ENCODE measurements around the gene KL.

The KL gene

DNA sequence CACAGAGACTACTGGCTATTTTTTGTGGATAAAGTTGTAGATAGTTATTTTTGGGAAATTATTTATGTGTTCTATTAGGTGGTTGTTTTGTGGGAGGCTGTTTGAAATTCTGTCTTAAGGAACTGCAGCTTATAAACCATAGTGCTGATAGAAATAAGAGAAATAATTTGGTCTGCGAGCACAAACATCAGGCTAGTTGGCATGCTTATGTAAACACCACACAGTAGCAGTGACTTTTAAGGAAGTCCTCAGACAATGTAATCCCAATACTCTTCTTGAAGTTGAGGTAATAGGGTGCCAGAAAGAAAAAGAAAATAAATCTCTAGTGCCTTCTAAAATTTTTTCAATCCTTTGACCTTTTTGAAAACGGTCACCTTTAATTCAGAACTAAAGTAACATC lies 23.9 kb downstream of the KL start:
- no peak for DNase-seq

DNA sequence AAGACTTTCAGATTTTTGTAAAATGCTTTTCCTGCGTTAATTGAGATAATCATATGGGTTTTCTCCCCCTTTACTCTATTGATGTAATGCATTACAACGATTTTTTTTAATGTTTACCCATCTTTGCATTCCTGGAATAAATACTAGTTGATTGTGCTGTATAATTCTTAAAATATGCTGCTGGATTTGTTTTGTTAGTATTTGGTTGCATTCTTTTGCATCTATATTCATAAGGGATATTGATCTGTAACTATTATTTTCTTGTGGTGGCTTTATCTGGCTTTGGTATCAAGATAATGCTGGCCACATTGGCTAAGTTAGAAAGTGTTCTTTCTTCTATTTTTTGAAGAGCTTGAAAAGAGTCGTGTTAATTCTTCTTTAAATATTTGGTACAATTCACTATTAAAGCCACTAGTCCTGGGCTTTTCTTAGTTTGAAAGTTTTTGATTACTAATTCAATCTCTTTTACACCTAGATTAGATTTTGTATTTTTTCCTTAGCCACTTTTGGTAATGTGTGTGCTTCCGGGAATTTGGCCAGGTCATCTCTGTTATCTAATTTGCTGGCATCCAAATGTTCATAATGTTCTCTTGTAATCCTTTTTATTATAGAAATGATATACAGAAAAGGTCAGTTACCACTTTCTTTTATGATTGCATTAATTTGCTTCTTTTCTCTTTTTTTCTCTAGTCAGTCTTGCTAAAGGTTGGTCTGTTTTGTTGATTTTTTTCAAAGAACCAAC lies 29.8 kb downstream of the KL start:
- no peak for DNase-seq

DNA sequence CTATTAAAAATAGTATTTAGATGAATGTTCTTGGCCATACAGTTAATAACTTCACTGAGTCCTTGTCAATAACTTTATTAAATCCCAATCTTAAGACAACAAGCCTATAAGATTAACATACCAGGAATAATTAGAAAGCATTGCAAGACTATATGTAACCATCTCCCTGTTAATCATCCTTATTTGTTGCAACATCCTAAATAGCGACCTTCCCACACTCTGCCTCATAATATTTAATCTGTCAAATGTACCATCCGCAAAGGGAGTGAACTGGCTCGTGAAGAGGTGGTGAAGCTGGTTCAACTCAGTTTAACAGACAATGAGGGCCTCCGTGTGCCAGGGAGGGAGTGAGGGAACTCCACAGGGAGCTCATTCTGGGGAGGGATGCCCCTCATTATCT lies 33.9 kb downstream of the KL start:
- no peak for DNase-seq

DNA sequence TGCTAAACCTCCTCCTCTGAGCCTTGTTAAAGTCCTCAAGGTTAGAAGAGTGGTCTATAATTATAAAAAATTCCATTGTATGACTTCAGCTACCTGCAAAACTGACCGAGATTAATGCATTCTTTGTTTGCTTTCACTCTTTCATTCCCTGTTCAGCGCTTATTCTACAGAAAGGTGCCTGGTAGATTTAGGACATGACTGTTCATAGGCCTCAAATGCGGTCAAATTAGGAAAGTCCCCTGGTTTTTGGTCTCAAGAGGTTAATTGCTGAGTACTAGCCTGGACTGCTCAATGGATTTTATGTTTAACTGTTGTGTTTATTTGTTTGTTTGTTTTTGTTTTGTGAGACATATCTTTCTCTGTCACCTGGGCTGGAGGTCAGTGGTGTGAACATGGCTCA lies 35.4 kb downstream of the KL start:
- DNase-seq, result no peak

DNA sequence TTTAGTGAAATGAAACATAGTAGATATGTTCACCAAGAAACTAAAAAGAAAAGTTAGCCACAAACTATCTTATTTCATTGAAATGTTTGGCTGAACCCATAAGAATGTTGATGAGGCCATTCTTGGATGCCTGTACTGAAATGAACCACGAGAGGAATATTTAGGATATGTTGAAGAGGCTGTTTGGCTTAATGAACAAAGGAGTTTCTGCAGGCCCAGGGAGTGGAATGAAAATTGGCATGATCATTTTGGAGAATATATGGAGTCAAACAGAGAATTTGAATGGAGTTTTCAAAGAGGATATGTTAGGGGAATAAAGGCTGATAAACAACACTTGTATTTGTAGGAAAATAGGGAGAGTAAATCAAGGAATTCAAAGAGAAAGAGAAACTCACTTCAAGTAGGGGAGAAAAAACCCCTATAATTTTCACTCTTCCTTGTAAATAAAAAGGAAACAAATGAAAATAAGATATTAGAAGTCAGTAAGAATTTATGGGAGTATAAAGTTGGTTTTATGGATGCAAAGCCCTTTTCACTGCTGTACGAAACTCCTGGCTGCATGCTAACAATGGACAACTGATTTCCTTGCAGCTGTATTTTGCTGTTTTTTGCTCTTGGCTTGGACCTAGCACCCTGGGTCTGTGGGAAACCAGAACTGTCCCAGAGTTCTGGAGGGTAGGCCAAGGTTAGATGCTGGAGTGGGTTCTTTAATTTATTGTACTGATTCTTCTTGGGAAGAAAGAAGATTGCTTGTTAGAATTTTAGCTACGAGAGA lies 36.5 kb downstream of the KL start:
- DNase-seq, result no peak

DNA sequence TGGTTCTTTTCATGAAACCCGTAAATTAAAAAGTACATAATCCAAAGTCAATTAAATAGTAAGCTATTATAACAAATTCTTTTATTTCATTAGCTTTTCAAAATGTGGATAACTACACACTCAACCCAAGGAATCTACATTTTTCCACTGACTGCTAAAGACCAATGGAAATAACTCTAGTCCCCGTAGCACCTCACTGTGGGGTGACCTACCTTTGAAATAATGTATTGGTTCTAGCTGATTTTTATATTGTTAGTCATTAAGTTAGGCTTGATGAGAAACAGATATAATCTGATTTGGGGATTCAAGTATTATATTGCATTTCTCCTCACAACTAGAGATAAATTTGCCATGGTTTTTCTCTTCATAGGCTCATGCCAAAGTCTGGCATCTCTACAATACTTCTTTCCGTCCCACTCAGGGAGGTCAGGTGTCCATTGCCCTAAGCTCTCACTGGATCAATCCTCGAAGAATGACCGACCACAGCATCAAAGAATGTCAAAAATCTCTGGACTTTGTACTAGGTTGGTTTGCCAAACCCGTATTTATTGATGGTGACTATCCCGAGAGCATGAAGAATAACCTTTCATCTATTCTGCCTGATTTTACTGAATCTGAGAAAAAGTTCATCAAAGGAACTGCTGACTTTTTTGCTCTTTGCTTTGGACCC lies 37.3 kb downstream of the KL start:
- peak; percentile 43 for DNase-seq

DNA sequence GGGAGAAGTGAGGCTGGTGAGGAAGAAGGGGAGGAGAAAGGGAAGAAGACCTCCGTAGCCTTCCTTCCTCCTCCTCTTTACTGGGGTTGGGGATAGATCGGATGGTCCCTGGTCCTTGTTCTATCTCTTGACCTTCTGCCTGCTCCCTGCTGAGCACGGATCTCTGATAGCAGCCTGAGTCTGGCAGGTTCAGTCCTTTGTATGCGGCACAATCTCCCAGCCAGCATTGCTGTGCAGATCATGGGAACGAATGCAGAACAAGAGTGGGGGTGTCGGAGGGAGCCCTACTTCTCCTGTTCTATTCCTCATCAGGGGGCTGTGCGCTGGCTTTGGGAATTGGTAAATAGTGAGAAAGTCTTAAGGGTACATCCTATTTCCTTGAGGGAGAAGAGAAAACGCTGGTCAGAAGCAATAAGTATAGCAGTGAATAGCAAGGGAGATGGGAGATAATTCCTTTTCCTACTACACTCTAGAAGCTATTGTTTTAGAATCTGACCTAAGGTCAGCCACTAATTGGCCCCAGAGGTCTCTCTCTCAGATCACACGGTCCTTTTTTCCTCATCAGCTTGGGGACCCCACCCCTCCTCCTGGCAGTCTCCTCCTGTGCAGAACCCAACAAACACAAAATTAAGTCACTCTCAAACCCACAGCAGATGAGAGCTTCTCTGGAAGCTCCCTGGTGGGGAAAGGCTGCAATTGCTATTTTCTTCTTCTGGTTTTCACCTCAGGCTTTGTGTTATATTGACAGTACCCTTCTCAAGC lies 41.0 kb downstream of the KL start:
- peak; percentile 27 for DNase-seq

DNA sequence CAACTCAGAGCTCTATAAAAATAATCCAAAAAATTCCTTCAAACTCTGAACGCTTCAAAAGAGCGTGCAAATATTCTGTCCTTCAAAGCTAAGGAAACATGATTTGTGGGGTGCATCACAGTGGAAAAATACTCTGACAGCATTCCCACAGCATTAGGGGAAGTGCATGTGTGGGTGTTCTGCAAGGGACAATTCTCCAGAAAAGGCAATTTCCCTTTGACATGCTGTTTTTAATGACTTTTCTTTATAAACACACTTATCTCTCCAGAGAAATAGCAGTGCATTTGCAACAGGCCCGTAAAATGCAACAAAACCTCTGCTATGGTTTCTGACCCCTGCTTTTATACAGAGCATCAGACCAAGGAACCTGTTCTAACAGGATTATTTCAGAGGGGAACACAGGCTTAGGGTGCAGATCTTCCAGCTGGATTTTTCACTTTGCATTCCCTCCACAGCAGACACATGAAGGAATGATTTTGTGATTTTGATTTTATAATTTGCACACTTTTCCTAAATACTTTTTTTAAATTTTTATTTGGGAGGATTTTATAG lies 42.6 kb downstream of the KL start:
- DNase-seq, result no peak

DNA sequence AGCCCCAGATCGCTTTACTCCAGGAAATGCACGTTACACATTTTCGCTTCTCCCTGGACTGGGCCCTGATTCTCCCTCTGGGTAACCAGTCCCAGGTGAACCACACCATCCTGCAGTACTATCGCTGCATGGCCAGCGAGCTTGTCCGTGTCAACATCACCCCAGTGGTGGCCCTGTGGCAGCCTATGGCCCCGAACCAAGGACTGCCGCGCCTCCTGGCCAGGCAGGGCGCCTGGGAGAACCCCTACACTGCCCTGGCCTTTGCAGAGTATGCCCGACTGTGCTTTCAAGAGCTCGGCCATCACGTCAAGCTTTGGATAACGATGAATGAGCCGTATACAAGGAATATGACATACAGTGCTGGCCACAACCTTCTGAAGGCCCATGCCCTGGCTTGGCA lies 44.6 kb downstream of the KL start:
- DNase-seq, result no peak

DNA sequence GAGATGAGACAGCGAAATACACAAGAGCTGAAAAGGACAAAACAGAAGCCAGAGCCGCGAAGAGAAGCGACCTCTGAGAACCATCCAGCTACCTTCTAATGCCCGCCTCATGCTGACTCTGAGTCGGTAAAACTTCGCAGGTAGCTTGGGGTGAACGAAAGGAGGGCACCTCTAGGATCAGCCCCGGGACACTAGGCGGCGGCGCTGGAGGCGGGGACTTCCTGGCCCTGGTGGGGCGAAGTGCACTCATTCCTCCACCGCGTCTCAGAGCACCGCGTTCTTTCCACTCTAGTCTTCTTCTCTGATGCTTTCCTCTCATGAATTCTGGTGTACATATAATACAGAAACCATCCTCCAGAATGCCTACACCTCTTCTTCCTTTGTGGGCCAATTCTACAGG lies 50.1 kb downstream of the KL start:
- DNase-seq, result no peak

DNA sequence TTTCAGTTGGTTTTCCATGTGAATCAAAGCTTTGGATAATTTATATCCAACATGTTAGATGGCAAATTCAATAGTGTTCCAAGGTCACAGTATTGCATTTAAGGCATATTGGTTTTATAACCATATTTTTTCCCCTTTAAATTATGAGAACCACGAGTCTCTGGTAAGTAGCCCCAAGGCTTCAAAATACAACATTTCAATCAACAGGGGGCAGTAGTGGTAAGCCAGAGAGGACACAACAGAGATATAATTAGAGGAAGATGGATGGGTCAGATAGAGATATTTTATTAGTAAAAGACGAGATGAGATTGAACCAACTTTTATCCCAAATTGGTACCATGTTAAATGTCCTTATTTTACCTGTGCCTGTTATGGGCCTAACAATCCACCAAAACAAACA lies 53.1 kb downstream of the KL start:
- DNase-seq, result no peak

DNA sequence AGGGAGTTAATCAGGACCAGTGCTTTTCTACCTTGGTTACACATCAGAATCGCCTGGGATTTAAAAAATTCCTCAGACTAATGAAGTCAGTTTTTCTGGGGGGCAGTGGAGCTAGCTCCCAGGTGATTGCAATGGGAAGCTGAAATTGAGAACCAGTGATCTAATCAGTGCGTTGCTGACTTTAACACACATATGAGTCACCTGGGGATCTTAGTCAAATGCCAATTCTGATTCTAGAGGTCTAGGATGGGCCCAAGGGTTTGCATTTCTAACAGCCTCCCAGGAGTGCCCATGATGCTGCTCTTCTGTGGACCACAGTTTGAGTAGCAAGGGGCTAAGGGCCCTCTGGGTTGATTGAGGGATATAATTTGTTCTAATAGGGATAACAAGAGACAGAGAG lies 54.5 kb downstream of the KL start:
- no peak for DNase-seq

DNA sequence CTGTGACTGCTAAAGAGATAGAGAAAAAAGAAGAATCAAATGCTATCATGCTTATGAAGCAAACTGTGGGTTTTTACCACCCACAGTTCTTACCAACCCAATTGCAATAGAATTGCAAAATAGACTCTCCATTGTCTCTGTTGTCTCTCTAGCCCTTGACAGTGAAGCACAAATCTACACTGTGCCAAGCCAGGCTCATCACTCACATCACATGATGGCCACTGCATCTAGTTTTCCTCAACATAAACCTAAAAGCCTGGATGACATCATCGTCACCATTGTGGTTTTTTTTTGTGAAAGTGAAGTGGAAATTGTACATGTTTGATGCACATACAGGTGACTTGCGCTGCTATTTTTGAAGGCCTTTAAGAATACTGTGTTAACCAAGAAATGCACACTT lies 56.1 kb downstream of the KL start:
- no peak for DNase-seq

DNA sequence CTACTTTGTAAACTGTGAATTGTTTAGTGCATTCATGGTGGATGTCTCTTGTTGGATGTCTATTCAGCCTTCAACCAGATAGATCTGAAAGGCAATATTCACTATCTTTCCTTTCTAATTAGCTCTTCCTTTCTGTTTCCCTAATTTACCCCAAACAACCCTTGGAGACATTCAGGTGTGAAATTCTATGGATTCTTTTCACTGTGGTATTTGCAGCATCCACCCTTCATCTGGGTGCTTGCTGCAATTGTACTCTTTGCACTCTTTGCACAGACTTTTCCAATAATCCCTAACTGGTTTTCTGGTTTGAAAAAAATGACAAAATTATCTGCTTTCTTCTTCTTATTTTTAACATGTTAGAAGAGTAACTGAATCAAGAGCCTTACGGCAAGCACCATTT lies 56.5 kb downstream of the KL start:
- no peak for DNase-seq

DNA sequence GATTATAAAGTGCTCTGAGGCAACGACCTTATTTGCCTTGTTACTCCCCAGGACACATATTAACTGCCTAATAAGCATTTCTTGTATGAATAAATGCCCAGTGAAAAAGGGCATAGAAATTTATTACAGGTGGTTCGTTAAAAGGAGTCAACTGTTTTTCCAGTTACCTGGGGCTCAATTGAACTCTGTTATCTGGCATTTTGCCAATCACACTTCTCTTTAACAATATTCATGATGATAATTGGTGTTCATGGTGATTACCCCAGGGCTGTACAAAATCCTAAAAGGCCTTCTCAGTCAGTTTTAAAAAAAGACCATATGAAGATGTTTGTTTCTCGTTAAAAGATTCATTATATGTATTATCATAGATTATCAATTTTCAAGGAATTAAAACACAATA lies 57.1 kb downstream of the KL start:
- no peak for DNase-seq

DNA sequence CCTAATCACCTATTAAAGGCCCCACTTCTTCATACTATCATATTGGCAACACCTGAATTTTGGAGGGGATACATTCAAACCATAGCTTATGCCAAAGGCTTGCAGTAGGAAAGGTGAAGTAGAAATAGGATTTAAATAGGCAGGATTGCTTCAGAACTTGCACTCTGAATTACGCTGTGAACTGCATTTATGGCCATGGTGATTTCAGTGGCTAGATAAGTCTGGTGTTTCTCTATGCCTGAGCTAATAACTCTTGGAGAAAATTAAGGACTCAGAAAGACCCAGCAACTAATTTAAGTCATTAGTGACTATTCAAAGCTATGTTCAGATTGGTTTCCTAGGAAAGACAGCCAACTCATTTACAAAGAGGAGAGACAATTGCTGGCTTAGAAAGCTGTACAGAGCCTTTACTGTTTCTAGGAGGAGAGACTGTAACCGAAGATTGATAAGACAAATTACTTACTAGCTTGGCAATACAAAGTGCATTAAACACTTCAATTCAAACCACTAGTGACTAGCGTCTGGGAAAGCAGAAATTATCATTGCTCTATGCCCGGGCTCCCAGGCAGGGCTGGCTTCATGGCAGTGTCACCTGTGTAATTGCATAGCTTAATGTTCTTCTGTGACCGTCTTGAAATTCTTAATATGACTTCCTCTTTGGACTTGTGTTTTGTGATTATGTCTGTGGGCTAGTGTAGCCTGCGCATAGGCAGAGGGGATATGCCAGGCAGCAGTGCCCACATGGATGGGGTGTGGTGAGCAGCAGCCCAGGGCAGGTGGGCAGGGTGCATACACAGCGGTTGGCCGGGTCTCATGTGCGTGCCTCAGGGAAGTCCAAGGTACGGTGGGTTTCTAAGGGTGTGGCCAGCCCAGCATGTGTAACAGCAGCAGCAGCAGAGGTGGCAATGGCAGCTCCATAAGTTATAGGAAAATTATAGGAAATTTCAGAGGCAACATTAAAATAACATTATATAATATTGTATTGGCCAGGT lies 60.1 kb downstream of the KL start:
- no peak for DNase-seq

DNA sequence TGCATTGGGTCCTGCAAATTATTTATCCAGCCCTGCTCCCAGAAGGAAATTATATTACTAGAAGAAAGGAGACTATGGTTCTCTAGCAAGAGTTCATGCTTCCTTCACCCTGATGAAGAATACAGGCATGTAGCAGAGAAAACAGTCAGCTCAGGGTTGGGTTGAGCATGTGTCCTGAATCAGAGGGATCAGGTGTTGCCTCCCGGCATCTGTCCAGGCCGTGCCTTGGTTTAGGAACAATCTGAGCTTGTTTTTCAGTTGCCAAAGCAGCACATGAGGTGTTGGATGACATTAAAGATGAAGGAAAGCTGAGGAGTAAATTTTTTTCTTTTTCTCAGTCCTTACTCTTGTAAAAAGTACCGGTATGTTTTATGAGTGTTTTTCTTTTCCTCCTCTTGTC lies 62.0 kb downstream of the KL start:
- DNase-seq, result no peak

DNA sequence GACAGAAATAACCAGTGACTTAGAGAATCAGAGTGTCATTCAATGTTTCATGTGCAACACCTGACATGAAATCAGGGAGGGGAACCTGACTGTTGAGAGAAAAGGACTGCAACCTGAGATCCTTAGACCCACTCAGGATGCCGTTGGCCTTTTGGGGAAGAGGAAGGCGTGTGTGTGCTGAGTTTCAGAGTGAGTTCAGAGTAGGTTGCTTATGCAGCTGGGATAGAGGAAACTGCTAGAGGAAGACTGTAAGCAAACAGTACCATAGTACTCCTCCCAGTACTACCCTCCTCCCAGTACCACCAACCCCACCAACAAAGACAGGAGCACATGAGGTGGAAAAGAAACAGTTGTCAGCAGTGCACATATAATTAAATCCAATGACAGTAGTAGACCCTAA lies 63.7 kb downstream of the KL start:
- no peak for DNase-seq

DNA sequence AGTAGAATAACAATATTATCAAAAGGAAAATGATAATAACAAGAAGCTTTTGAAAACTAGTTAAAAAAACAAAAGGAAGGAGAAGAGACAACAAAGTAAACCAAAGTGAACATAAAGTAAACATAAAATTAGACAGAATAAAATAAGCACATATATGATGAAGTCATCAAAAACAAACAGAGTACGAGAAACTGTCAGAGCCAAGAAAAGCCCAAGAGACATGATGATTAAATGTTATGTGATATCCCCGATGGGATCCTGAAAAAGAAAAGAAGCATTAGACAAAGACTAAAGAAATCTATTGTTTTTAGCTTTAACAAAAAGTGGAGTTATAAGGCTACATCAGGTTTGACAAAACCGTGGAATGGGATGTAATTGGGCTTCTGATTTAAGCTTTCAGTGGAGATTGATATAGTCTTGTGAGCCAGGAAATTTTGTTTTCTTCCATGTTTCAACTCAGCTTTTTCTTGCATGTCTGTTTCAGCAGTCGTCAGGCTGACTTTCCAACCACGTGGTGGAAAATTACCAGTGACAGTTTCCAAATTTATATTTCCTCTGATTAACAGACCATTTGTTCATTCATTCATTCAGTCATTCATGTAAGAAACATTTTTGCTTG lies 64.9 kb downstream of the KL start:
- no peak for DNase-seq

DNA sequence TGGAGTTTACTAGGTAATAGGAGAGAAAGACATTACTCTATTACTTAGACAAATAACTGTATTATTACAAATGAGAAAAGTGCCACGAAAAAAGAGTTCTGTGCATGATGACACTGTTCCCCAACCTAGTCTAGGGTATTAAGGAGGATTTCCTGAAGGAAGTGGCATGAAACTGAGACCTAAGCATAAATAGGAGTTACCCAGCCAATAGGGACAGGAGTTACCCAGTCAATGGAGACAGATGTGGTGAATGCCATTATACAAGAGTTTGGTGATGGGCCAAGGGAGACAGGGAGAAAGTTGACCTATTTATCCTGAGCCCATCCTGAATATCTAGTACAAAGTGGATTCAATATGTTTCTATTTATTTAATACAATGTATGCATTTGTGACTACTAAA lies 65.4 kb downstream of the KL start:
- DNase-seq, result no peak

DNA sequence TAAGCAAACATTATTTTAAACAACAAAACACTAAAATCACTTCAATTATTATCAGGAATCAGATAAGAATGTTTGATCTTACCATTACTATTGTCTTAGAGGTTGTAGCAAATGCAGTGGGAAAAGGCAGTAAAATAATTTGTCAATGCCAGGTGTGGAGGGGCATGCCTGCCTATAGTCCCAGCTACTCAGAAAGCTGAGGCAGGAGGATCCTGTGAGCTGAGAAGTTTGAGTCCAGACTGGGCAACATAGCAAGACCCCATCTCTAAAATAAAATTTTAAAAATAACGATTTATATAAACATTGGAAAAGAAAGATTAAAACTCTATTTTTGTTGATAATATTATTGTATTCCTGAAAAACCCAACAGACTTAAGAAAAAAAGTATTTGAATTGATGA lies 66.8 kb downstream of the KL start:
- DNase-seq, result no peak

Measured in EL (cell line).